Measurements from ENCODE around the gene SP5.

GRCh38 chr2:170670651-170671050 lies 44.5 kb upstream of the SP5 start:
- TF ChIP-seq CTCF (conservative IDR thresholded peaks at IDR 0.05; ENCODE audit: low read depth, low read length) (no peak), MAFK (IDR thresholded peaks at IDR 0.05; ENCODE audit: low read depth, low read length) (no peak), ELK1 (IDR thresholded peaks at IDR 0.05; ENCODE audit: borderline replicate concordance, low read depth, low read length) (no peak), POLR2A (IDR thresholded peaks at IDR 0.05; ENCODE audit: low read depth, low read length) (no peak), RFX5 (IDR thresholded peaks at IDR 0.05; ENCODE audit: low read depth, low read length) (no peak), RCOR1 (IDR thresholded peaks at IDR 0.05; ENCODE audit: insufficient replicate concordance, low read length) (no peak), FOS (IDR thresholded peaks at IDR 0.05; ENCODE audit: low read depth, low read length) (no peak), BHLHE40 (IDR thresholded peaks at IDR 0.05; ENCODE audit: low read depth, low read length) (no peak), MXI1 (IDR thresholded peaks at IDR 0.05; ENCODE audit: borderline replicate concordance, low read depth, low read length) (no peak), SMC3 (IDR thresholded peaks at IDR 0.05; ENCODE audit: low read depth, low read length) (no peak), USF2 (IDR thresholded peaks at IDR 0.05; ENCODE audit: low read depth, low read length) (no peak), RAD21 (IDR thresholded peaks at IDR 0.05; ENCODE audit: low read length) (no peak), CEBPB (IDR thresholded peaks at IDR 0.05; ENCODE audit: low read depth, low read length) (no peak)
